D721Med (cell line): Measurements from ENCODE around the gene IDH3G.

ENCODE experiments used
- DNase-seq: peaks from one replicate; pipeline ENCODE4 v3.0.0; 2011; ENCODE audit warnings: low spot score; ENCODE audit not compliant: insufficient read length
- FAIRE-seq: peaks from 2 replicates; lab custom pipeline; 2011; peaks lifted over from hg19 to GRCh38; lab: Jason Lieb, UNC
- TF ChIP-seq, protein P1 (sequence below): IDR thresholded peaks from 2 replicates; pipeline ENCODE4 v1.5.1; 2012; ENCODE audit warnings: mild to moderate bottlenecking, control low read depth; ENCODE audit not compliant: insufficient read depth; ENCODE audit errors: missing control alignments

The IDH3G gene

DNA sequence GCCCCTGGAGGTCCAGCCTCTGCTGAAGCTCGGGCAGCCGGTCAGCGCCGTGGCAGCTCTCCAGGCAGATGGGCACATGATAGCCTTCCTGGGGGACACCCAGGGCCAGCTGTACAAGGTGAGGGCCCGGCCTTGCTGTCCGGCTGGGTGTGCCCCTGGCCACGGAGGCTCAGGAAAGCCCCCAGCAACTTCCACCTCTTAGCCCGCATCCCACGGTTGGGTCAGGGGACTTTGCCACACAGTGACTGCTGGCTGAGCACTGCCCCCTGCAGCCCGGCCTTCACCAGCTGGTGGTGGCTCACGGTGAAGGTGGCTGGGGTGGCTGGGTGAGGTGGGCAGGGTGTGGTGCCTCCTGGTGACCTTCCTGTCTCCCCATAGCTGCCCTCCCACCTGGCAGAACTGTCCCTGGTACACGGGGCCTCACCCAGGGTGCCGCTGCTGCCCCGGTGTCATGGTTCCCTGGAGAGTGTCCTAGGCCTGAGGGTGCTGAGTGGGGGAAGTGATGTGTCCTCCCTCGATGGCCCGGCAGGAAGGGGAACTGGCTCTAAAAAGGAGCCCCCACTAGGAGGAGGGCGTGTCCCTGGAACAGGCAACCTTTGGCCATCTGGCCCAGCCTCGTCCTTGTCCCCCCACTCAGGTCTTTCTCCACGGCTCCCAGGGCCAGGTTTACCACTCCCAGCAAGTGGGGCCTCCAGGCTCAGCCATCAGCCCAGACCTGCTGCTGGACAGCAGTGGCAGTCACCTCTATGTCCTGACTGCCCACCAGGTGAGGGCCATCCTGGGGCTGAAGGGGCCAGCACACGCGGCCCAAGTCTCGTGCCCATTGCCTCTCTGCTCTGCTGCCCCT is 25.6 kb downstream of the IDH3G start:
- TF ChIP-seq, protein P1, sequence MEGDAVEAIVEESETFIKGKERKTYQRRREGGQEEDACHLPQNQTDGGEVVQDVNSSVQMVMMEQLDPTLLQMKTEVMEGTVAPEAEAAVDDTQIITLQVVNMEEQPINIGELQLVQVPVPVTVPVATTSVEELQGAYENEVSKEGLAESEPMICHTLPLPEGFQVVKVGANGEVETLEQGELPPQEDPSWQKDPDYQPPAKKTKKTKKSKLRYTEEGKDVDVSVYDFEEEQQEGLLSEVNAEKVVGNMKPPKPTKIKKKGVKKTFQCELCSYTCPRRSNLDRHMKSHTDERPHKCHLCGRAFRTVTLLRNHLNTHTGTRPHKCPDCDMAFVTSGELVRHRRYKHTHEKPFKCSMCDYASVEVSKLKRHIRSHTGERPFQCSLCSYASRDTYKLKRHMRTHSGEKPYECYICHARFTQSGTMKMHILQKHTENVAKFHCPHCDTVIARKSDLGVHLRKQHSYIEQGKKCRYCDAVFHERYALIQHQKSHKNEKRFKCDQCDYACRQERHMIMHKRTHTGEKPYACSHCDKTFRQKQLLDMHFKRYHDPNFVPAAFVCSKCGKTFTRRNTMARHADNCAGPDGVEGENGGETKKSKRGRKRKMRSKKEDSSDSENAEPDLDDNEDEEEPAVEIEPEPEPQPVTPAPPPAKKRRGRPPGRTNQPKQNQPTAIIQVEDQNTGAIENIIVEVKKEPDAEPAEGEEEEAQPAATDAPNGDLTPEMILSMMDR: no peak
- no peak for FAIRE-seq
- no peak for DNase-seq

DNA sequence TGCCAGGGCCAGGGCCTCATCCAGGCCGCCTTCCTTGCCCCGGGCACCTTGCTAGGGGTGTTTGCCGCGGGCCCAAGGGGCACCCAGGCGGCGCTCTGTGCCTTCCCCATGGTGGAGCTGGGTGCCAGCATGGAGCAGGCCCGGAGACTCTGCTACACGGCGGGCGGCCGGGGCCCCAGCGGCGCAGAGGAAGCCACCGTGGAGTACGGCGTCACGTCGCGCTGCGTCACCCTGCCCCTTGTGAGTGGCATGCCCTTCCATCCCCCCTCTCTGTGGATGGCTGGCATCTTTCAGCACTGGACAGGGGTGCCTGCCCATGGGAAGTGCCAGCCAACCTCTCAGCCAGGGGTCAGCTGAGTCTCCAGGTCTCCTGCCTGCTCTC is 26.5 kb downstream of the IDH3G start:
- no peak for DNase-seq
- TF ChIP-seq, protein P1: no peak
- no peak for FAIRE-seq

DNA sequence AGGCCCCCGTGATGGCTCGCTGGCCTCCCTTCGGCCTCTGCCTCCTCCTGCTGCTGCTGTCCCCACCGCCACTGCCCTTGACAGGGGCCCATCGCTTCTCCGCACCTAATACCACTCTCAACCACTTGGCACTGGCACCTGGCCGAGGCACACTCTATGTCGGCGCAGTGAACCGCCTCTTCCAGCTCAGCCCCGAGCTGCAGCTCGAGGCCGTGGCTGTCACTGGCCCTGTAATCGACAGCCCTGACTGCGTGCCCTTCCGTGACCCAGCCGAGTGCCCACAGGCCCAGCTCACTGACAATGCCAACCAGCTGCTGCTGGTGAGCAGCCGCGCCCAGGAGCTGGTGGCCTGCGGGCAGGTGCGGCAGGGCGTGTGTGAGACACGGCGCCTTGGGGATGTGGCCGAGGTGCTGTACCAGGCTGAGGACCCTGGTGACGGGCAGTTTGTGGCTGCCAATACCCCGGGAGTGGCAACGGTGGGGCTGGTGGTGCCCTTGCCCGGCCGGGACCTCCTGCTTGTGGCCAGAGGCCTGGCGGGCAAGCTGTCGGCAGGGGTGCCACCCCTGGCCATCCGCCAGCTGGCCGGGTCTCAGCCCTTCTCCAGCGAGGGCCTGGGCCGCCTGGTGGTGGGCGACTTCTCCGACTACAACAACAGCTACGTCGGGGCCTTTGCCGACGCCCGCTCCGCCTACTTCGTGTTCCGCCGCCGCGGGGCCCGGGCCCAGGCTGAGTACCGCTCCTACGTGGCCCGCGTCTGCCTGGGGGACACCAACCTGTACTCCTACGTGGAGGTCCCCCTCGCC is 27.1 kb downstream of the IDH3G start:
- TF ChIP-seq, protein P1: no peak
- FAIRE-seq (no peak), DNase-seq (no peak)

DNA sequence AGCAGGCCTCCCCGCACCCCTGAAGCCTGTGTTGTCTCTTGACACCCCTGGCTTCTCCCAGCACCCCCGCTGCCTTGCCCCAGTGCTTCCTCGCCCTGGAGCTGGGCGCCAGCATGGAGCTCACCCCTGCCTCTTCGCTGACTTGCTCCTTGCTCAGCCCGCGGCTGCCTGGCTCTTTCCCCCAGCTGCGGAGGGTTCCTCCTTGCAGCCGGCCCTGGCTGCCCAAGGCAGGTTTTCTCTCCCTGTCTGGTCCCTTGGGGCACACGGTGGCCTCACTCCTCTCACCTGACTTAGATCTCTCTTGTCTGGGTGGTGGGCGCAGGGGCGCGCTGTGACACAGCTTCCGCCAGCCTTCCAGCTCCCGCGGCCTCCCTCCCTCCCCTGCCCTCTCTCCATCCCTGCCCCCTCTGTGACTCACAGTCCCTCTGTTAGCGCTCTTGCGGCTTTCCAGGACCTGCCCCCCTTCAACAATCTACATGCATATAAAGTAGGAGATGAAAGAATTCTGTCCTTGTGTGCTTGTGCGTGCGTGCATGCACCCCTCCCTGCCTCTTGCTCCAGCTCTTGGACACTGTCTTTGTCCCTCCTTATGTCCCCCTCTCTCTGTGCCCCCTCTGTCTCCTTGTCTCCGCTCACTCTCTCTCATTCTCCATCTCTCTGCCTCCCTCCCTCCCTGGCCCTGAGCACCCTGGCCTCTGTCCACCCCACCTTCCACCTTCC is 27.9 kb downstream of the IDH3G start:
- FAIRE-seq: no peak
- DNase-seq: no peak
- TF ChIP-seq, protein P1: no peak

DNA sequence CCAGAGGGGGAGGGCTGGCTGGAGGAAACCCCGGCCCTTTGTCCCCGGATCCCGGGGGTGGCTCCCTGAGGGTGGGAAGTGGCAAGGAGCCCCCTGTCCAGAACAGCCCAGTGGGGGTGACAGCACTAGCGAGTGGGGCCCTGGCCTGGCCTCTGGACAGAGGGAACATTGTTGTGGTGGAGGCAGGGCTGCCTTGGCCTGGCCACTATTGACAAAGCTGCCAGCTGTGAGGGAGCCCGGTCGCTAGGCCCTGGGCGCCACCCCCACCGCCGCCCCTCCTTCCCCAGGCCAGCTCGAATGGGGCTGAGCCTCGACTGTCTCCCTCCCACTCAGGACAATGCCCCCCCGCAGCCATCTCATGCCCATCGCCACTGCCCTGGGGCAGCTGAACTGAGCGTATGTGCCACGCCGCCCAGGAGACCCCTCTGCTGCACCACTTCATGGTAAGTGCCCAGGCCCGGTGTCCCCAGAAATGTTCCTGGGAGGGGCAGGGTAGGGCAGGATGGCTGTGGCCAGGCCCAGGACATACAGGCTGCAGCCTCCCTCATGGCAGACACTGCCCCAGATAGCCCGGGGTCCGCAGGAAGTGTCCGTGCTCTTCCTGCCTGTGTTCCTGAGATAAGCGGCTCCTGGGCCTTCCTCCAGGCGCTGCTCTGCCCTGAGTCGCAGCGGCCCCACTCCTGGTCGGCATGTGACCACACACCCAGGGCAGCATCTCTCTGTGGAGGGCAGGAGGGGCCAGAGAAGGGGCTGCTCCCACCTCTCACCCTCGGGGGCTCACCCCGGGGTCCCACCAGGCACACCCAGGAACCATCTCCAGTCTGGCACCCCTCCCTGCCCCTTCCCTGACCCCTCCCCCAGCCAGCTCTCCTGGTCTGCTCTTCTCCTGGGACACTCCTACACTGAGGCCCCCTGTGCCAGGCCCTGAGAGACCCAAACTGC is 28.8 kb downstream of the IDH3G start:
- TF ChIP-seq, protein P1: no peak
- FAIRE-seq (no peak), DNase-seq (no peak)

DNA sequence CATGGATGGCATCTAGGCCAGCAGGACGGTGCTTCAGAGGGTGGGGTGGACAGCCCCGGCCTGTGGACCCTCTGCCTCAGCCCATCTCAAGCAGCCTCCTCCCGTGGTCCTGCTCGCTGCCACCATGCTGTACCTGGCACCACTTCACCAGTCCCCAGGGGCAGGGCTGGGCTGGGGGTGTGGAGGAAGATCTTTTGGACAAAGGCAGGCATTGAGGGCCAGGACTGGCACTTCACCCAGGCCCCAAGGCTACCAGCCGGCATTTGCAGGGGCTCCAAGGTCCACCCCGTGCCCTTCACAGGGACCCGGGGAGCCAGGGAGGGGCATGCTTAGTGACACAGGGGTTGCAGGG is 29.4 kb downstream of the IDH3G start:
- DNase-seq: no peak
- TF ChIP-seq, protein P1: no peak
- no peak for FAIRE-seq
